Sigmoid colon (tissue), 7 donors: ENCODE data around the gene PLCH2. TPM values are rescaled to one million over a fixed set of nuclear protein-coding genes. Genes with fewer than 3 reads are reported as not detected.

Experiments used
- DNase-seq: peaks from one replicate; pipeline ENCODE4 v3.0.0-alpha.2; 2019
- H3K27ac ChIP-seq, 4 donors: fragments of 200-600 bp; sonication (generic); one replicate each; pipeline ENCODE4 v1.5.1; 2016 to 2019; ENCODE audit warnings: mild to moderate bottlenecking in 1 of 4
- H3K27me3 ChIP-seq, 3 donors: fragments of 200-600 bp; sonication (generic); one replicate each; pipeline ENCODE4 v1.5.1; 2019; ENCODE audit warnings: mild to moderate bottlenecking in 1 of 3
- H3K36me3 ChIP-seq, 4 donors: fragments of 200-600 bp; sonication (generic); one replicate each; pipeline ENCODE4 v1.5.1; 2016 to 2019
- H3K4me1 ChIP-seq, 4 donors: fragments of 200-600 bp; sonication (generic); one replicate each; pipeline ENCODE4 v1.5.1; 2017 to 2019
- H3K4me3 ChIP-seq, 4 donors: fragments of 200-600 bp; sonication (generic); one replicate each; pipeline ENCODE4 v1.5.1; 2017 to 2019; ENCODE audit warnings: mild to moderate bottlenecking in 2 of 4, moderate library complexity in 1 of 4
- H3K9me3 ChIP-seq, 4 donors: fragments of 200-600 bp in 3 of 4; sonication (generic) in 3 of 4; one replicate each; pipeline versions ENCODE4 v1.5.1 to v1.6.1; 2013 to 2019
- CTCF ChIP-seq, 4 experiments: fragments of 450-650 bp in 3 of 4; fragments of 200-600 bp in 1 of 4; IDR thresholded peaks; one replicate each; pipeline ENCODE4 v1.5.1; 2016 to 2019; ENCODE audit warnings: antibody characterized with exemption in 4 of 4, mild to moderate bottlenecking in 3 of 4, moderate library complexity in 2 of 4
- EP300 ChIP-seq, 4 donors: sonication (generic); formaldehyde crosslinking; IDR thresholded peaks; one replicate each; pipeline ENCODE4 v1.6.1; 2017; ENCODE audit warnings: antibody characterized with exemption in 4 of 4
- POLR2A ChIP-seq, 2 donors: fragments of 450-650 bp; IDR thresholded peaks; one replicate each; pipeline ENCODE4 v1.6.1; 2016; ENCODE audit warnings: antibody characterized with exemption in 2 of 2, mild to moderate bottlenecking in 2 of 2, moderate library complexity in 2 of 2
- POLR2AphosphoS5 ChIP-seq, 4 donors: sonication (generic); formaldehyde crosslinking; IDR thresholded peaks; one replicate each; pipeline ENCODE4 v1.6.1; 2017; ENCODE audit warnings: antibody characterized with exemption in 4 of 4
- WGBS, 2 donors: extraction: QIAGEN DNeasy Blood & Tissue Kit; methylation state at CpG; one replicate each; pipeline ENCODE4 v1.1.7; 2013; 5-methylcytosine and 5-hydroxymethylcytosine counted together
- intact Hi-C: fragments of 100-400 bp; cut with DNase I; formaldehyde crosslinking; loops from one replicate; pipeline ENCODE4 v1.15.1; 2023
- polyA plus RNA-seq, 3 donors: library from polyadenylated mRNA; stranded (reverse); fragments of 200-250 nt; gene quantifications; one replicate each; pipeline ENCODE4 v1.2.3, GENCODE V29; 2013
- total RNA-seq, 4 donors: library from RNA; depleted of rRNA; stranded (reverse); fragments of >200 nt; gene quantifications; one replicate each; pipeline ENCODE4 v1.1.0, GENCODE V29; 2016
- donor health status: healthy with polysubstance abuse.
- donor health status: Bipolar disorder and iron deficiency.
- donor health status: healthy.

The PLCH2 gene
- total and polyA plus RNA-seq, 7 donors = 0.54 to 3.8 (median 1.1) TPM; not detected in 2

- no peak overlapping the region for H3K27ac ChIP-seq
- DNase-seq = no peak
- no peaks in the 10 kb centered on the region for H3K9me3 ChIP-seq
- no peak overlapping the region for H3K4me3 ChIP-seq
- H3K36me3 ChIP-seq = no peaks in the 10 kb centered on the region
- intact Hi-C loops = no loop called here
- H3K27me3 ChIP-seq = peaks cover 11 to 78% (median 49%) of the 10 kb centered on the region in 3 donors
- no peak for TF ChIP-seq POLR2AphosphoS5 (IDR thresholded peaks at IDR 0.05)
- no peak for TF ChIP-seq CTCF (IDR thresholded peaks at IDR 0.05)
- TF ChIP-seq POLR2A (IDR thresholded peaks at IDR 0.05) = no peak
- TF ChIP-seq EP300 (IDR thresholded peaks at IDR 0.05) = no peak
- WGBS, 2 donors = 71 to 80% methylated on average over 7 of the region's 7 CpGs
- no peaks in the 10 kb centered on the region for H3K4me1 ChIP-seq
These were observed 5.0 kb upstream of the PLCH2 start for GRCh38 chr1:2471159-2471471.

GRCh38 chr1:2471587-2472001, 4.5 kb upstream of the PLCH2 start:
- Histone ChIP-seq H3K27me3 (peaks cover 11 to 74% (median 45%) of the 10 kb centered on the region in 3 donors), H3K9me3 (no peaks in the 10 kb centered on the region), H3K36me3 (no peaks in the 10 kb centered on the region), H3K4me1 (no peaks in the 10 kb centered on the region), H3K27ac (no peak overlapping the region), H3K4me3 (no peak overlapping the region)
- intact Hi-C loops = no loop called here
- no peak for TF ChIP-seq POLR2A (IDR thresholded peaks at IDR 0.05)
- TF ChIP-seq CTCF (IDR thresholded peaks at IDR 0.05) = no peak
- 75 to 85% methylated on average over 15 of the region's 15 CpGs for WGBS, 2 donors
- no peak for DNase-seq

GRCh38 chr1:2472109-2472508, 4.0 kb upstream of the PLCH2 start:
- intact Hi-C loops = no loop called here
- H3K4me3 ChIP-seq = no peak overlapping the region
- no peak overlapping the region for H3K27ac ChIP-seq
- H3K27me3 ChIP-seq = peaks cover 9 to 74% (median 39%) of the 10 kb centered on the region in 3 donors
- DNase-seq = no peak
- no peaks in the 10 kb centered on the region for H3K36me3 ChIP-seq
- H3K9me3 ChIP-seq = no peaks in the 10 kb centered on the region
- no peaks in the 10 kb centered on the region for H3K4me1 ChIP-seq
- WGBS, 2 donors = 55 to 63% methylated on average over 17 of the region's 17 CpGs
- TF ChIP-seq POLR2A (IDR thresholded peaks at IDR 0.05) (no peak), CTCF (IDR thresholded peaks at IDR 0.05) (no peak), EP300 (IDR thresholded peaks at IDR 0.05) (no peak), POLR2AphosphoS5 (IDR thresholded peaks at IDR 0.05) (no peak)

- H3K27me3 ChIP-seq = peaks cover 3 to 68% (median 34%) of the 10 kb centered on the region in 3 donors
- no peaks in the 10 kb centered on the region for H3K36me3 ChIP-seq
- DNase-seq = no peak
- intact Hi-C loops = no loop called here
- TF ChIP-seq CTCF (IDR thresholded peaks at IDR 0.05) (no peak), EP300 (IDR thresholded peaks at IDR 0.05) (no peak), POLR2AphosphoS5 (IDR thresholded peaks at IDR 0.05) (no peak), POLR2A (IDR thresholded peaks at IDR 0.05) (no peak)
- 72 to 81% methylated on average over 25 of the region's 25 CpGs for WGBS, 2 donors
- H3K4me3 ChIP-seq = no peak overlapping the region
- no peaks in the 10 kb centered on the region for H3K4me1 ChIP-seq
- H3K9me3 ChIP-seq = no peaks in the 10 kb centered on the region
- H3K27ac ChIP-seq = no peak overlapping the region
These were observed 3.4 kb upstream of the PLCH2 start for GRCh38 chr1:2472561-2473177.

- Histone ChIP-seq H3K27me3 (peaks cover 0 to 68% (median 29%) of the 10 kb centered on the region in 3 donors), H3K4me3 (no peak overlapping the region), H3K27ac (no peak overlapping the region), H3K9me3 (no peaks in the 10 kb centered on the region), H3K4me1 (no peaks in the 10 kb centered on the region), H3K36me3 (no peaks in the 10 kb centered on the region)
- intact Hi-C loops = no loop called here
- no peak for DNase-seq
- 90% methylated on average over 13 of the region's 13 CpGs for WGBS, 2 donors
- TF ChIP-seq POLR2AphosphoS5 (IDR thresholded peaks at IDR 0.05) (no peak), EP300 (IDR thresholded peaks at IDR 0.05) (no peak), POLR2A (IDR thresholded peaks at IDR 0.05) (no peak), CTCF (IDR thresholded peaks at IDR 0.05) (no peak)
These were observed 2.9 kb upstream of the PLCH2 start for GRCh38 chr1:2473198-2473597.
